Heart left ventricle (tissue), 13 donors: Measurements from ENCODE around the gene RFX2.

Experiments
- CTCF ChIP-seq, 12 donors: fragments of 200-600 bp; sonication (generic) in 4 of 12; IDR thresholded peaks; one replicate each; pipeline versions ENCODE4 v1.5.0 to v1.8.0; 2018 to 2022; ENCODE audit warnings: antibody characterized with exemption in 12 of 12, mild to moderate bottlenecking in 5 of 12
- POLR2A ChIP-seq, 2 donors: fragments of 450-650 bp; IDR thresholded peaks; one replicate each; pipeline ENCODE4 v1.6.1; 2017; ENCODE audit warnings: antibody characterized with exemption in 2 of 2, mild to moderate bottlenecking in 2 of 2, moderate library complexity in 2 of 2
- donor health status: ischemic (EF 13 %, LVEDD 7.1; RV severe dilation, severe dysfunction).
- donor health status: DM: no; HTN: yes; CAD: no.
- donor health status: DM: no; HTN: no; CAD: no.
- donor health status: ischemic (EF 25% LVEDD 6.9; RV normal size, moderate dysfunction).
- donor health status: ischemic (EF 25% LVEDD 5.7; RV mildly dilated, moderate dysfunction).
- donor health status: ischemic (EF 35%, LVEDD 5.7; RV mildly dilated, moderate dysfunction).
- donor health status: nonischemic (EF 11% LVEDD 7.7; RV severe dilation, severe dysfunction).
- donor health status: DM: yes; HTN: yes; CAD: no.
- donor health status: PGD.
- donor health status: ischemic (EF 29% LVEDD 5.4; RV normal size, mild dysfunction).
- donor health status: nonischemic (EF 23%, LVEDD 6.1; RV moderate dilation, normal function).

DNA sequence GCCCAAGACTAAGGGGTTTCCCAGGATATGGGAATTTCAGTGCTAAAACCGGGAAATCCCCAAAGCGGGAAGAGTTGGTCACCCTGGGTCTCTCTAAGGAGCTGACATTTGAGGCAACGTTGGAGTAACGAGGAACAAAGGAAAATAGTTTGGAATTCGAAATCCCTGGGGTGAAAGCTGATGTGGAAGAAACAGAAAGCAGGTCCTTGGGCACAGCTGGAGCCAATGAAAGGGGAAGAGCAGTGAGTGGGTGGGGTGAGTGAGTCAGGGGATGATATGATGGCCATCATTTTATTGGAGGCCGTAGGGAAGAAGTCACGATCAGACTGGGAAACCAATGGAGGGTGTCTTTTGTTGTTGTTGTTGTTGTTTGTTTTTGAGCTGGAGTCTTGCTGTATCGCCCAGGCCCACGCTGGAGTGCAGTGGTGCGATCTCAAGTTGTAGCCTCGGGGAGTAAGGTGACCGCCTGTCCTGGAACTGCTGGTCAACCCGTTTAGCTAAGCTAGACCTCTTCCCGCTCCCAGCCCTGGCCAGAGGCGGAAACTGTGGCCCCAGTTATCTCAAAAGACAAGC lies 3.4 kb upstream of the RFX2 start:
- TF ChIP-seq CTCF (IDR thresholded peaks at IDR 0.05) (no peak), POLR2A (IDR thresholded peaks at IDR 0.05) (no peak)
